GM18508 (cell line): ENCODE data around the gene SLC25A21.
"Not testable (repeated sequence)": the region's sequence is repeated elsewhere in the genome, so short reads cannot be mapped to it uniquely, and the experiment has no call there.

Experiments used
- ATAC-seq: cut with Tn5 transposase; IDR thresholded peaks from one replicate; pipeline ENCODE4 v1.9.1; 2021; ENCODE audit warnings: moderate number of reproducible peaks; ENCODE audit not compliant: insufficient read depth, unreplicated experiment

The SLC25A21 gene

GRCh38 chr14:36901861-36902260, 270.5 kb downstream of the SLC25A21 start:
- no peak for ATAC-seq

GRCh38 chr14:36900846-36901245, 271.6 kb downstream of the SLC25A21 start:
- no peak for ATAC-seq

GRCh38 chr14:36896300-36896699, 276.1 kb downstream of the SLC25A21 start:
- not testable (repeated sequence) for ATAC-seq

GRCh38 chr14:36884049-36884448, 288.4 kb downstream of the SLC25A21 start:
- no peak for ATAC-seq

GRCh38 chr14:36880276-36880675, 292.1 kb downstream of the SLC25A21 start:
- no peak for ATAC-seq

GRCh38 chr14:36879558-36879957, 292.8 kb downstream of the SLC25A21 start:
- no peak for ATAC-seq

GRCh38 chr14:36874396-36875138, 297.8 kb downstream of the SLC25A21 start:
- no peak for ATAC-seq

GRCh38 chr14:36870776-36871175, 301.6 kb downstream of the SLC25A21 start:
- no peak for ATAC-seq

- ATAC-seq = no peak
Observed at GRCh38 chr14:36869125-36869524, 303.3 kb downstream of the SLC25A21 start.

- ATAC-seq = peak; percentile 76
Observed at GRCh38 chr14:36866867-36867266, 305.5 kb downstream of the SLC25A21 start.

GRCh38 chr14:36863271-36863670, 309.1 kb downstream of the SLC25A21 start:
- no peak for ATAC-seq

- ATAC-seq = not testable (repeated sequence)
Observed at GRCh38 chr14:36862237-36862636, 310.2 kb downstream of the SLC25A21 start.

GRCh38 chr14:36860831-36861230, 311.6 kb downstream of the SLC25A21 start:
- ATAC-seq = no peak

GRCh38 chr14:36859119-36859518, 313.3 kb downstream of the SLC25A21 start:
- no peak for ATAC-seq

GRCh38 chr14:36857842-36858445, 314.5 kb downstream of the SLC25A21 start:
- ATAC-seq = no peak

GRCh38 chr14:36857136-36857535, 315.3 kb downstream of the SLC25A21 start:
- no peak for ATAC-seq

- ATAC-seq = no peak
Observed at GRCh38 chr14:36856095-36856878, 316.1 kb downstream of the SLC25A21 start.

GRCh38 chr14:36855396-36855795, 317.0 kb downstream of the SLC25A21 start:
- no peak for ATAC-seq

- no peak for ATAC-seq
Observed at GRCh38 chr14:36852981-36853691, 319.3 kb downstream of the SLC25A21 start.

GRCh38 chr14:36848213-36848612, 324.2 kb downstream of the SLC25A21 start:
- no peak for ATAC-seq

- ATAC-seq = no peak
Observed at GRCh38 chr14:36847366-36847765, 325.0 kb downstream of the SLC25A21 start.
